Effector CD8-positive, alpha-beta T cell (primary cell): ENCODE measurements around the gene DNAJC19.

Experiments
- DNase-seq: peaks from one replicate; lab custom pipeline; 2025; lab: John Stamatoyannopoulos, UW

The DNAJC19 gene

GRCh38 chr3:180961087-180961486 lies 28.4 kb downstream of the DNAJC19 start:
- no peak for DNase-seq

GRCh38 chr3:180959691-180960090 lies 29.8 kb downstream of the DNAJC19 start:
- no peak for DNase-seq

- DNase-seq, result no peak
These were observed 41.7 kb downstream of the DNAJC19 start for GRCh38 chr3:180947761-180948390.

GRCh38 chr3:180940826-180941225 lies 48.7 kb downstream of the DNAJC19 start:
- DNase-seq, result no peak

GRCh38 chr3:180934638-180935037 lies 54.9 kb downstream of the DNAJC19 start:
- DNase-seq, result no peak
